ENCODE measurements around the gene EP300. TPM values are rescaled to one million over a fixed set of nuclear protein-coding genes. Genes with fewer than 3 reads are reported as not detected.
A peak's percentile ranks its signal among the peaks of the same experiment; 100 is the strongest.
"Not testable (repeated sequence)": the region's sequence is repeated elsewhere in the genome, so short reads cannot be mapped to it uniquely, and the experiment has no call there.

Gene EP300
- total RNA-seq, 1 donor from 2014 or later = 24.0 TPM

DNA sequence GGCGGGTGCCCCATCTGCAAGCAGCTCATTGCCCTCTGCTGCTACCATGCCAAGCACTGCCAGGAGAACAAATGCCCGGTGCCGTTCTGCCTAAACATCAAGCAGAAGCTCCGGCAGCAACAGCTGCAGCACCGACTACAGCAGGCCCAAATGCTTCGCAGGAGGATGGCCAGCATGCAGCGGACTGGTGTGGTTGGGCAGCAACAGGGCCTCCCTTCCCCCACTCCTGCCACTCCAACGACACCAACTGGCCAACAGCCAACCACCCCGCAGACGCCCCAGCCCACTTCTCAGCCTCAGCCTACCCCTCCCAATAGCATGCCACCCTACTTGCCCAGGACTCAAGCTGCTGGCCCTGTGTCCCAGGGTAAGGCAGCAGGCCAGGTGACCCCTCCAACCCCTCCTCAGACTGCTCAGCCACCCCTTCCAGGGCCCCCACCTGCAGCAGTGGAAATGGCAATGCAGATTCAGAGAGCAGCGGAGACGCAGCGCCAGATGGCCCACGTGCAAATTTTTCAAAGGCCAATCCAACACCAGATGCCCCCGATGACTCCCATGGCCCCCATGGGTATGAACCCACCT lies 84.7 kb downstream of the EP300 start:
- peaks cover 20% of the 10 kb centered on the region for H3K36me3 ChIP-seq (ENCODE audit: control insufficient read depth, insufficient read depth, low read length)
- DNase-seq (ENCODE audit: low read depth) = no peak
- no peaks in the 10 kb centered on the region for H3K27me3 ChIP-seq (ENCODE audit: control insufficient read depth, insufficient read depth, low read length)
- TF ChIP-seq, protein P1, sequence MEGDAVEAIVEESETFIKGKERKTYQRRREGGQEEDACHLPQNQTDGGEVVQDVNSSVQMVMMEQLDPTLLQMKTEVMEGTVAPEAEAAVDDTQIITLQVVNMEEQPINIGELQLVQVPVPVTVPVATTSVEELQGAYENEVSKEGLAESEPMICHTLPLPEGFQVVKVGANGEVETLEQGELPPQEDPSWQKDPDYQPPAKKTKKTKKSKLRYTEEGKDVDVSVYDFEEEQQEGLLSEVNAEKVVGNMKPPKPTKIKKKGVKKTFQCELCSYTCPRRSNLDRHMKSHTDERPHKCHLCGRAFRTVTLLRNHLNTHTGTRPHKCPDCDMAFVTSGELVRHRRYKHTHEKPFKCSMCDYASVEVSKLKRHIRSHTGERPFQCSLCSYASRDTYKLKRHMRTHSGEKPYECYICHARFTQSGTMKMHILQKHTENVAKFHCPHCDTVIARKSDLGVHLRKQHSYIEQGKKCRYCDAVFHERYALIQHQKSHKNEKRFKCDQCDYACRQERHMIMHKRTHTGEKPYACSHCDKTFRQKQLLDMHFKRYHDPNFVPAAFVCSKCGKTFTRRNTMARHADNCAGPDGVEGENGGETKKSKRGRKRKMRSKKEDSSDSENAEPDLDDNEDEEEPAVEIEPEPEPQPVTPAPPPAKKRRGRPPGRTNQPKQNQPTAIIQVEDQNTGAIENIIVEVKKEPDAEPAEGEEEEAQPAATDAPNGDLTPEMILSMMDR (IDR thresholded peaks at IDR 0.05; ENCODE audit: insufficient read depth, low read length, severe bottlenecking) = no peak
- no peak overlapping the region for H3K4me3 ChIP-seq (ENCODE audit: low read depth, low read length)
- FAIRE-seq = no peak

DNA sequence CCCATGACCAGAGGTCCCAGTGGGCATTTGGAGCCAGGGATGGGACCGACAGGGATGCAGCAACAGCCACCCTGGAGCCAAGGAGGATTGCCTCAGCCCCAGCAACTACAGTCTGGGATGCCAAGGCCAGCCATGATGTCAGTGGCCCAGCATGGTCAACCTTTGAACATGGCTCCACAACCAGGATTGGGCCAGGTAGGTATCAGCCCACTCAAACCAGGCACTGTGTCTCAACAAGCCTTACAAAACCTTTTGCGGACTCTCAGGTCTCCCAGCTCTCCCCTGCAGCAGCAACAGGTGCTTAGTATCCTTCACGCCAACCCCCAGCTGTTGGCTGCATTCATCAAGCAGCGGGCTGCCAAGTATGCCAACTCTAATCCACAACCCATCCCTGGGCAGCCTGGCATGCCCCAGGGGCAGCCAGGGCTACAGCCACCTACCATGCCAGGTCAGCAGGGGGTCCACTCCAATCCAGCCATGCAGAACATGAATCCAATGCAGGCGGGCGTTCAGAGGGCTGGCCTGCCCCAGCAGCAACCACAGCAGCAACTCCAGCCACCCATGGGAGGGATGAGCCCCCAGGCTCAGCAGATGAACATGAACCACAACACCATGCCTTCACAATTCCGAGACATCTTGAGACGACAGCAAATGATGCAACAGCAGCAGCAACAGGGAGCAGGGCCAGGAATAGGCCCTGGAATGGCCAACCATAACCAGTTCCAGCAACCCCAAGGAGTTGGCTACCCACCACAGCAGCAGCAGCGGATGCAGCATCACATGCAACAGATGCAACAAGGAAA lies 85.4 kb downstream of the EP300 start:
- FAIRE-seq (peak; percentile 32), DNase-seq (ENCODE audit: low read depth) (no peak)
- TF ChIP-seq, protein P1 (IDR thresholded peaks at IDR 0.05; ENCODE audit: insufficient read depth, low read length, severe bottlenecking) = no peak
- Histone ChIP-seq H3K36me3 (ENCODE audit: control insufficient read depth, insufficient read depth, low read length) (peaks cover 20% of the 10 kb centered on the region), H3K27me3 (ENCODE audit: control insufficient read depth, insufficient read depth, low read length) (no peaks in the 10 kb centered on the region), H3K4me3 (ENCODE audit: low read depth, low read length) (no peak overlapping the region)

DNA sequence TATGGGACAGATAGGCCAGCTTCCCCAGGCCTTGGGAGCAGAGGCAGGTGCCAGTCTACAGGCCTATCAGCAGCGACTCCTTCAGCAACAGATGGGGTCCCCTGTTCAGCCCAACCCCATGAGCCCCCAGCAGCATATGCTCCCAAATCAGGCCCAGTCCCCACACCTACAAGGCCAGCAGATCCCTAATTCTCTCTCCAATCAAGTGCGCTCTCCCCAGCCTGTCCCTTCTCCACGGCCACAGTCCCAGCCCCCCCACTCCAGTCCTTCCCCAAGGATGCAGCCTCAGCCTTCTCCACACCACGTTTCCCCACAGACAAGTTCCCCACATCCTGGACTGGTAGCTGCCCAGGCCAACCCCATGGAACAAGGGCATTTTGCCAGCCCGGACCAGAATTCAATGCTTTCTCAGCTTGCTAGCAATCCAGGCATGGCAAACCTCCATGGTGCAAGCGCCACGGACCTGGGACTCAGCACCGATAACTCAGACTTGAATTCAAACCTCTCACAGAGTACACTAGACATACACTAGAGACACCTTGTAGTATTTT lies 86.1 kb downstream of the EP300 start:
- TF ChIP-seq, protein P1 (IDR thresholded peaks at IDR 0.05; ENCODE audit: insufficient read depth, low read length, severe bottlenecking) = no peak
- no peak overlapping the region for H3K4me3 ChIP-seq (ENCODE audit: low read depth, low read length)
- peaks cover 20% of the 10 kb centered on the region for H3K36me3 ChIP-seq (ENCODE audit: control insufficient read depth, insufficient read depth, low read length)
- DNase-seq (ENCODE audit: low read depth) (no peak), FAIRE-seq (peak; percentile 43)
- H3K27me3 ChIP-seq (ENCODE audit: control insufficient read depth, insufficient read depth, low read length) = no peaks in the 10 kb centered on the region

DNA sequence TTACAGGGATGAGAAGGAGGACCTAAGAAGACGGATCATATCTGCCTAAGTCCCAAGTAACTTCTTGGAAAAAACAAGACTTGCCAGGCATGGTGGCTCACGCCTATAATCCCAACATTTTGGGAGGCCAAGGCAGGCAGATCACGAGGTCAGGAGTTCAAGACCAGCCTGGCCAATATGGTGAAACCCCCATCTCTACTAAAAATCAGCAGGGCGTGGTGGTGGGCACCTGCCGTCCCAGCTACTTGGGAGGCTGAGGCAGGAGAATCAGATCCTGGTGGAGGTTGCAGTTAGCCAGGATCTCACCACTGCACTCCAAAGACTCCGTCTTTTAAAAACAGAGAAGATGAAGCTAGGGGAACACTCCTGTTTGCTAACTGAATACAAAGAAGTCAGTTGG lies 88.0 kb downstream of the EP300 start:
- not testable (repeated sequence) for DNase-seq (ENCODE audit: low read depth); H3K4me3 ChIP-seq (ENCODE audit: low read depth, low read length); H3K27me3 ChIP-seq (ENCODE audit: control insufficient read depth, insufficient read depth, low read length); FAIRE-seq
- H3K36me3 ChIP-seq (ENCODE audit: control insufficient read depth, insufficient read depth, low read length) = peaks cover 18% of the 10 kb centered on the region

DNA sequence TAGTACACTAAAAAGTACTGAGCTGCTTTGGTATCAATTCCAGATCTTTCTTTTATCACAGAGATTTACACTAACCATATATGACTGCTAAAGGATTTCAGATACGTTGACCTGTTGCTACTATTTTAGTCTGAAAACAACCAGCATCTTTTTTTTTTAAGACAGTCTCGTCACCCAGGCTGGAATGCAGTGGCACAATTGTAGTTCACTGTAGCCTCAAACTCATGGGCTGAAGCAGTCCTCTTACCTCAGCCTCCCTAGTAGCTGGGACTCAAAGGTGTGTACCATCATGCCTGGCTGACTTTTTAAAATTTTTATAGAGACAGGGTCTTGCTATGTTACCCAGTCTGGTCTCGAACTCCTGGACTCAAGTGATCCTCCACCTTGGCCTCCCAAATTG lies 88.5 kb downstream of the EP300 start:
- Histone ChIP-seq H3K27me3 (ENCODE audit: control insufficient read depth, insufficient read depth, low read length) (no peaks in the 10 kb centered on the region), H3K36me3 (ENCODE audit: control insufficient read depth, insufficient read depth, low read length) (peaks cover 16% of the 10 kb centered on the region), H3K4me3 (ENCODE audit: low read depth, low read length) (no peak overlapping the region)
- TF ChIP-seq, protein P1 (IDR thresholded peaks at IDR 0.05; ENCODE audit: insufficient read depth, low read length, severe bottlenecking) = no peak
- no peak for FAIRE-seq
- no peak for DNase-seq (ENCODE audit: low read depth)
